ENCODE data around the gene DISC1.
"Not testable (repeated sequence)": the region's sequence is repeated elsewhere in the genome, so short reads cannot be mapped to it uniquely, and the experiment has no call there.

DISC1 gene

GRCh38 chr1:231936983-231937775 is 310.6 kb downstream of the DISC1 start:
- peak; percentile 53 for DNase-seq

- DNase-seq = no peak
Observed at GRCh38 chr1:231938211-231938610, 311.6 kb downstream of the DISC1 start.

DNA sequence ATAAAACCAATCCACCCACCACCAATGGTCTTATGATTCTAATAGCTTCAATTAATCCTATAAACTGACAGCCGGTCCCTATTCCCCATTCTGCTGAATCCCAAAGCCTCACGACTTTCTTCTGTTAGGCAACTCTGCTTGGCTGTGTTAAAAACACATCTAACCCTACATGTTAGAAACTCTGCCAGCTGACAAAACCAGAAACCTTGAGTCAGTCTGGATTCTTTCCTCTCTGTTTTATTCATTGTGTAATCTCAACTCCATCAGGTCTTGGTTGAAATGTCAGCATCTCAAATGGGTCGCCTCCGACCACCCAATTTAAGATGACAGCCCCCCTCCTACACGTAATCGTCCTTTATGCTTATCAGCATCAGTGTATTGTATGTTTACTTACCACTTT is 312.1 kb downstream of the DISC1 start:
- no peak for DNase-seq

DNA sequence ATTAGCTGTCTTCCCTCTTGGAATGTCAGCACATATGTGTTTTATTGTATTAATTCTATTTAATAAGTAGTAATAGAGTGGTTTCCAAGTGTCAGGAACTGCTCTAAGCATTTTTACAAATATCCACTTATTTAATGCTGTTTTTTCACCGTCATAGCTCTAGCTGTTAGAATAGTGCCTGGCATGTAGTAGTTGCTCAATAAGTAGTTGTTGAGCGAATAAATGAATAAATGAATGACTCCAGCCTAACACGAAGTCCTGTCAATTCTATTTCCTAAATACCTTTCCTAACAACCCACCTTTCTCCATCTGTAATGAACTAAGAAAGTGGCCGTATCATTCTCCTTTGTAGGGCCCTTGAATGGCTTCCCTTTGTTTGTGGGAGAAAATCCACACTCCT is 312.5 kb downstream of the DISC1 start:
- no peak for DNase-seq

GRCh38 chr1:231940116-231940515 is 313.5 kb downstream of the DISC1 start:
- no peak for DNase-seq

DNA sequence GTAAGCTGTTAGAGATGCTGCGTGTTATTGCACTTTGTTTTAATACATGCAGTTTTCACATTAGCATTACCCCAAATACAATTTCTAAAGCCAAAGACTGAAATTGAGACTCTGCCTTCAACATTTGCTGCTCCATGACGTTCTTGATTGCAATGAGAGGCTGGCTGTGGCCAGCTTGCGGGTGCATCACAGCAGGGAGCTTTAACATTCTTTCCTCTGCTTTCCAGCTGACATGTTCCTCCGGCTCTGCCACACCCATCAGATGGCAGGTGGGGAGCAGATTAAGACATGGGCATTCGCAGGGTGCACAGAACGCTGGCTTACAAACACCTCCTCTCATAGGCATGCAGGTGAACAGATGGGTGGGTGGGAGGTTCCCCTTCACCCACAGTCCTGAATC is 314.1 kb downstream of the DISC1 start:
- no peak for DNase-seq

- DNase-seq = no peak
Observed at GRCh38 chr1:231943084-231943483, 316.5 kb downstream of the DISC1 start.

DNA sequence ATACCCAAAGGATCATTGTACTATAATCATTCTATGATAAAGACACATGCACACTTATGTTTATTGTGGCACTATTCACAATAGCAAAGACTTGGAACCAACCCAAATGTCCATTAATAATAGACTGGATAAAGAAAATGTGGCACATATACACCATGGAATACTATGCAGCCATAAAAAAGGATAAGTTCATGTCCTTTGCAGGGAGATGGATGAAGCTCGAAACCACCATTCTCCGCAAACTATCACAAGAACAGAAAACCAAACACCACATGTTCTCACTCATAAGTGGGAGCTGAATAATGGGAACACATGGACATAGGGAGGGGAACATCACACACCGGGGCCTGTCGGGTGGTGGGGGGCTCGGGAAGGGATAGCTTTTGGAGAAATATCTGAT is 321.5 kb downstream of the DISC1 start:
- DNase-seq = not testable (repeated sequence)

- no peak for DNase-seq
Observed at GRCh38 chr1:231949277-231950091, 322.9 kb downstream of the DISC1 start.

DNA sequence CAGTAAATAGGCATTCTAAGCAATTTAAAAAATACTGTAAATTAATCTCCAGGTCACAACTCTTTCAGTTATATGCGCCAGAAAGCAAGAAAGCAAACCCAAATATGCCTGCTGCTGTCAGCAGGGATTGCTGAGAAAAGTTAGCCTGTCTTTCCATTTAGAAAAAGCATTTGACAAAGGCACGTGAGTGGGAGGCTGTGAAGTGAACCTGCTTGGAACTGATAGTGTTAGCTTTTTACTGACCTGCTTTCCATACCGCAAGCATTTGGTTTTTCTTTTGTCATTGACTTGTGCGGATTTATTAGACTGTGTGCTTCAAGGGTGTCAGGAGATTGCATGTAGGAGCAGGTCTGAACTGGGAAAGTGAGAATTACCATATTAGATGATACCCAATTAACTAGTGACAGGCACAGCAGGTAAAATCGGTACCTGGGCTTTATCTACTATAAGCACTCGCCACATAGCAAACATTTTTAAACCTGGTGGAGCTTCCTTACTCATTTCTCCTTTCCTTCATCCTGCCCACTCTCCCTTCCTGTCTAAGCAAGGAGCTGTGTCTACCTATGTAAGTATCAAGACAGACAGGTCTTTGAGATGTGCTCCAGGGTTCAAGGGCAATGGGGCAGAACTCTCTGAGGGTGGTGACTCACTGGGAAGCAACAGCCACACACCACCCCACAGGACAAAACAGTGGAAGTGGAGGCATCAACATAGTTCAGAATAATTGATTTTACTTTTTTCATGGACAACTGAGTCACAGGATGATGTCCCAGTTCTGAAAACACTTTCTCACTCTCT is 323.9 kb downstream of the DISC1 start:
- DNase-seq = no peak

- DNase-seq = no peak
Observed at GRCh38 chr1:231951374-231951773, 324.8 kb downstream of the DISC1 start.

DNA sequence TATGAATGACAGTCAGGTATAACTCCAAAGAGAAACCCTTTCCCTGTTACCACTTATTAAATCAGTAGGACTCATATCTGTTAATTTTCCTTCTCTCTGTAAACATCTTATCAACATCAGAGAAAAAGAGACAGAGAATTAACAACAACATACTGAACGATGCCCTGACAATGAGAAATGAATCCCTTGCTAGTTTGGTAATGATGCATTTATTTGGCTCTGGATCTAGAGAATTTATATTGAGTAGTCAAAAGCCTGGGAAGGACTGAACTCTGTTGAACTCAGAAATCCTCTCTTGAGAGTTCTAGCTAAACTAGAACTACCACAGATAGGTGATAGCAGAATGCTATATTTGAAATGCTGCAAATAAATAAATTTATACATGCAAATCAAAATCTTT is 325.6 kb downstream of the DISC1 start:
- no peak for DNase-seq

- no peak for DNase-seq
Observed at GRCh38 chr1:231953660-231954059, 327.1 kb downstream of the DISC1 start.

- no peak for DNase-seq
Observed at GRCh38 chr1:231954751-231955150, 328.2 kb downstream of the DISC1 start.

GRCh38 chr1:231957359-231957758 is 330.8 kb downstream of the DISC1 start:
- no peak for DNase-seq

DNA sequence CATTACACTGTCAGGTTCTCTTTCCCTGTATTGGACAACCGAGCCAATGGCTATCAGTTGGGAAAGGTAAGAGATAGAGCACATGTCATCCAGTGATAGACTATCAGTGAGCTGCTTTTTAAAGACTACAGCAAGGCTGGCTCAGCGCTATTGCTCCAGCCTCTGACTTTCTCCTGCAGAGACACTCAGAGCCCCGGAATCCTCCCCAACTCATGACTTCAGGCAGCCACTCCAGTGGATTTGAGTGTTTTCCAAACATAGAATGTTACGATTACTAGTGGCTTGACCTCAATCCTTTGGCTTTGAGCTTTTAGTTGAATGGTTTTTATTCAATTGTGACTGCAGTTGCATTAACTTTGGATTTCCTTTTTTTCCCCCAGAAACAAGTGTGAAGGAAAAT is 331.9 kb downstream of the DISC1 start:
- no peak for DNase-seq

DNA sequence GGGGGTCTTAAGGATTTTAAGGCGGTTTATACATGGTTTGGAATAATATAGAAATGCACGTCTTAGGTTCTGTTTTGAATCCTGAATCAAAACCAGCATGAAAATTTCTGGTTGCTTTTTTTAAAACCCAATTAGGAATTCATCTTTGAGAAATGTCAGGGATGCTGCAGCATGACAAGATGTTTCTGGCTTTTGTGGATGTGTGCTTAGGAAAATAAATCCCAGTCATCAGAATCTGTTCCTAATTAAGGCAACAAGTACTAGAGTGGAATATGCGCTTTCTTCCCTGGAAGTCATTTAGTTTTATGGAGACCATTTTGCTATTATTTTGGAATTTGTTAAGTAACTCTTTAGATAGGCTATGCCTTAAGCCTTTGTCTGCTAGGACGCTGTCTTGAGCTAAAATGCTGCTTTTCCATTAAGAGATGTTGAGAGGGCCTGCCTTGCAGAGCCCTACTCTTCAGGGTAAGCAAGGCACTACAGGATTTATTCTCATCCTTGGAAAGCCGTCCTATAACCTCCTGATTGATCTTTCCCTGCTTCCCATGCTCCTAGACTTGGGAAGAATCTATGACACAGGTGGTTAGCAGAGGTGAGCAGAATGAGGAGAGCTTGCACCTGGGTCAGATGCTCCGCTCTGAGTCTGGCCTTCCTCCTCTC is 332.8 kb downstream of the DISC1 start:
- DNase-seq = no peak

- DNase-seq = not testable (repeated sequence)
Observed at GRCh38 chr1:231961801-231962200, 335.2 kb downstream of the DISC1 start.

GRCh38 chr1:231962636-231963035 is 336.0 kb downstream of the DISC1 start:
- no peak for DNase-seq

DNA sequence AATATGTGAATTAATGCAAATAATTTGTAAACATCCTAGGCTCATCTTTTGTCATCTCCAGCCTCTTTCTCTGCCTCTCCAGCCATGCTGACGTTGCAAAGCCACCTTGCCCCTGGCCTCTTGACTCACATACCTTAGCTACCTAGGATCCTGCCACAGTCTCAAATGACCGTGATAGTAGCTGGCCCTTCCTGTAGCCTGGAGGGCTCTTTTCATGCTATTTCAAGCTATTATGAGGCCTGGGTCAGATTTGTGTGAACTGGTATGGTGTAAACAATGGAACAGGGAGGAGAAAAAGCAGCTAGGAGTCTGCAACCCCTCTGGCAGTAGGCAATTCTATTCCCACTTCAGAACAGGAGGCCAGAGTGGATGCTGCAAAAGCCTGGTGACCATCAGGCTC is 337.7 kb downstream of the DISC1 start:
- DNase-seq = no peak

- peak; percentile 38 for DNase-seq
Observed at GRCh38 chr1:231964961-231965360, 338.4 kb downstream of the DISC1 start.

- no peak for DNase-seq
Observed at GRCh38 chr1:231965615-231966014, 339.0 kb downstream of the DISC1 start.

- no peak for DNase-seq
Observed at GRCh38 chr1:231966983-231967382, 340.4 kb downstream of the DISC1 start.
